ENCODE measurements around the gene PRDM16.

DNA sequence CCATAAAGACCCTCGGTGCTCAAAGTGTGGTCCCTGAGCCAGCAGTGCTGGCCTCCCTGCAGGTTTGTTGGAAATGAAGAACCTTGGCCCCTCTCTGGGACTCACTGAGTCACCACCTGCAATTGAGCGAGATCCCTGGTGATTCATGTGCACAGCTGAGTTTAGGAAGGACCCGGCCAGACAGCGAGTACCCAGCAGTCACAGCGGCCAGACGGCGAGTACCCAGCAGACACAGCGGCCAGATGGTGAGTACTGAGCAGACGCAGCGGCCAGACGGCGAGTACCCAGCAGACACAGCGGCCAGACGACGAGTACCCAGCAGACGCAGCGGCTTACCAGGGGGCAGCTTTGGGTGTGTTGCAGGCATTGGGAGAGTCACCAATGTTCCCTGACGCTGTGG, 123.8 kb downstream of the PRDM16 start:
- TF ChIP-seq, protein P1, sequence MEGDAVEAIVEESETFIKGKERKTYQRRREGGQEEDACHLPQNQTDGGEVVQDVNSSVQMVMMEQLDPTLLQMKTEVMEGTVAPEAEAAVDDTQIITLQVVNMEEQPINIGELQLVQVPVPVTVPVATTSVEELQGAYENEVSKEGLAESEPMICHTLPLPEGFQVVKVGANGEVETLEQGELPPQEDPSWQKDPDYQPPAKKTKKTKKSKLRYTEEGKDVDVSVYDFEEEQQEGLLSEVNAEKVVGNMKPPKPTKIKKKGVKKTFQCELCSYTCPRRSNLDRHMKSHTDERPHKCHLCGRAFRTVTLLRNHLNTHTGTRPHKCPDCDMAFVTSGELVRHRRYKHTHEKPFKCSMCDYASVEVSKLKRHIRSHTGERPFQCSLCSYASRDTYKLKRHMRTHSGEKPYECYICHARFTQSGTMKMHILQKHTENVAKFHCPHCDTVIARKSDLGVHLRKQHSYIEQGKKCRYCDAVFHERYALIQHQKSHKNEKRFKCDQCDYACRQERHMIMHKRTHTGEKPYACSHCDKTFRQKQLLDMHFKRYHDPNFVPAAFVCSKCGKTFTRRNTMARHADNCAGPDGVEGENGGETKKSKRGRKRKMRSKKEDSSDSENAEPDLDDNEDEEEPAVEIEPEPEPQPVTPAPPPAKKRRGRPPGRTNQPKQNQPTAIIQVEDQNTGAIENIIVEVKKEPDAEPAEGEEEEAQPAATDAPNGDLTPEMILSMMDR (IDR thresholded peaks at IDR 0.05; ENCODE audit: low read depth, low read length, missing input control): no peak
- TF ChIP-seq RAD21 (IDR thresholded peaks at IDR 0.05): no peak
- TF ChIP-seq, protein P2, sequence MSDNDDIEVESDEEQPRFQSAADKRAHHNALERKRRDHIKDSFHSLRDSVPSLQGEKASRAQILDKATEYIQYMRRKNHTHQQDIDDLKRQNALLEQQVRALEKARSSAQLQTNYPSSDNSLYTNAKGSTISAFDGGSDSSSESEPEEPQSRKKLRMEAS (IDR thresholded peaks at IDR 0.05): no peak
- TF ChIP-seq, protein P3, sequence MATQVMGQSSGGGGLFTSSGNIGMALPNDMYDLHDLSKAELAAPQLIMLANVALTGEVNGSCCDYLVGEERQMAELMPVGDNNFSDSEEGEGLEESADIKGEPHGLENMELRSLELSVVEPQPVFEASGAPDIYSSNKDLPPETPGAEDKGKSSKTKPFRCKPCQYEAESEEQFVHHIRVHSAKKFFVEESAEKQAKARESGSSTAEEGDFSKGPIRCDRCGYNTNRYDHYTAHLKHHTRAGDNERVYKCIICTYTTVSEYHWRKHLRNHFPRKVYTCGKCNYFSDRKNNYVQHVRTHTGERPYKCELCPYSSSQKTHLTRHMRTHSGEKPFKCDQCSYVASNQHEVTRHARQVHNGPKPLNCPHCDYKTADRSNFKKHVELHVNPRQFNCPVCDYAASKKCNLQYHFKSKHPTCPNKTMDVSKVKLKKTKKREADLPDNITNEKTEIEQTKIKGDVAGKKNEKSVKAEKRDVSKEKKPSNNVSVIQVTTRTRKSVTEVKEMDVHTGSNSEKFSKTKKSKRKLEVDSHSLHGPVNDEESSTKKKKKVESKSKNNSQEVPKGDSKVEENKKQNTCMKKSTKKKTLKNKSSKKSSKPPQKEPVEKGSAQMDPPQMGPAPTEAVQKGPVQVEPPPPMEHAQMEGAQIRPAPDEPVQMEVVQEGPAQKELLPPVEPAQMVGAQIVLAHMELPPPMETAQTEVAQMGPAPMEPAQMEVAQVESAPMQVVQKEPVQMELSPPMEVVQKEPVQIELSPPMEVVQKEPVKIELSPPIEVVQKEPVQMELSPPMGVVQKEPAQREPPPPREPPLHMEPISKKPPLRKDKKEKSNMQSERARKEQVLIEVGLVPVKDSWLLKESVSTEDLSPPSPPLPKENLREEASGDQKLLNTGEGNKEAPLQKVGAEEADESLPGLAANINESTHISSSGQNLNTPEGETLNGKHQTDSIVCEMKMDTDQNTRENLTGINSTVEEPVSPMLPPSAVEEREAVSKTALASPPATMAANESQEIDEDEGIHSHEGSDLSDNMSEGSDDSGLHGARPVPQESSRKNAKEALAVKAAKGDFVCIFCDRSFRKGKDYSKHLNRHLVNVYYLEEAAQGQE (IDR thresholded peaks at IDR 0.05): no peak
- TF ChIP-seq YY1 (IDR thresholded peaks at IDR 0.05): no peak
- TF ChIP-seq SP1 (IDR thresholded peaks at IDR 0.05): no peak
- TF ChIP-seq TAF1 (conservative IDR thresholded peaks at IDR 0.05): no peak
- TF ChIP-seq GABPA (IDR thresholded peaks at IDR 0.05 in 1 of 2, conservative IDR thresholded peaks at IDR 0.05 in 1 of 2): no peak
- TF ChIP-seq JUND (IDR thresholded peaks at IDR 0.05): no peak
- TF ChIP-seq EGR1 (IDR thresholded peaks at IDR 0.05; ENCODE audit: low read depth in 2 of 2): no peak
- TF ChIP-seq, protein P4, sequence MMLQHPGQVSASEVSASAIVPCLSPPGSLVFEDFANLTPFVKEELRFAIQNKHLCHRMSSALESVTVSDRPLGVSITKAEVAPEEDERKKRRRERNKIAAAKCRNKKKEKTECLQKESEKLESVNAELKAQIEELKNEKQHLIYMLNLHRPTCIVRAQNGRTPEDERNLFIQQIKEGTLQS (IDR thresholded peaks at IDR 0.05): no peak
- TF ChIP-seq HNF4G (IDR thresholded peaks at IDR 0.05): no peak
- TF ChIP-seq NR2F2 (IDR thresholded peaks at IDR 0.05): no peak
